HepG2 (cell line): Measurements from ENCODE around the gene LLGL1. TPM values are rescaled to one million over a fixed set of nuclear protein-coding genes. Genes with fewer than 3 reads are reported as not detected.

Experiments
- ATF7 ChIP-seq, 2 experiments: fragments of 450-650 bp in 1 of 2; sonication (generic) in 1 of 2; formaldehyde crosslinking in 1 of 2; IDR thresholded peaks; 2 replicates each; pipeline versions ENCODE4 v1.4.0 to v1.6.1; 2016 to 2020; ENCODE audit warnings: antibody characterized with exemption in 1 of 2, mild to moderate bottlenecking in 1 of 2, missing genetic modification reagents in 1 of 2
- ATRX ChIP-seq: sonication (generic); formaldehyde crosslinking; IDR thresholded peaks from 2 replicates; pipeline ENCODE4 v1.4.0; 2020; ENCODE audit warnings: missing genetic modification reagents, borderline replicate concordance
- BCLAF1 ChIP-seq: fragments of 450-650 bp; IDR thresholded peaks from 2 replicates; pipeline ENCODE4 v1.6.1; 2017; ENCODE audit warnings: mild to moderate bottlenecking
- CCDC6 ChIP-seq: sonication (generic); formaldehyde crosslinking; IDR thresholded peaks from 2 replicates; pipeline ENCODE4 v1.8.1; 2022; ENCODE audit warnings: mild to moderate bottlenecking, missing genetic modification reagents, moderate library complexity
- EED ChIP-seq: sonication (generic); formaldehyde crosslinking; IDR thresholded peaks from 2 replicates; pipeline ENCODE4 v1.5.0; 2020; ENCODE audit warnings: mild to moderate bottlenecking, missing genetic modification reagents
- HMGXB3 ChIP-seq: sonication (generic); formaldehyde crosslinking; IDR thresholded peaks from 2 replicates; pipeline ENCODE4 v1.4.0; 2020; ENCODE audit warnings: missing genetic modification reagents, borderline replicate concordance
- HNRNPLL ChIP-seq: fragments of 200-400 bp; formaldehyde crosslinking; IDR thresholded peaks from 2 replicates; pipeline ENCODE4 v1.6.1; 2017; ENCODE audit warnings: mild to moderate bottlenecking, low read depth, low read length; ENCODE audit not compliant: poor library complexity, severe bottlenecking
- KLF16 ChIP-seq, 2 experiments: sonication (generic) in 1 of 2; formaldehyde crosslinking in 1 of 2; IDR thresholded peaks; 2 replicates each; pipeline versions ENCODE4 v1.6.1 to v1.8.0; 2016 to 2023; ENCODE audit warnings: missing genetic modification reagents in 2 of 2, missing compliant biosample characterization in 1 of 2
- POLR2AphosphoS5 ChIP-seq: IDR thresholded peaks from 2 replicates; pipeline ENCODE4 v1.6.1; 2012; ENCODE audit warnings: low read depth, low read length
- PPARG ChIP-seq: conservative IDR thresholded peaks from 2 replicates; pipeline ENCODE4 v1.6.1; 2016; ENCODE audit warnings: missing biosample characterization, missing genetic modification reagents
- PRPF4 ChIP-seq: fragments of 200-400 bp; formaldehyde crosslinking; IDR thresholded peaks from 2 replicates; pipeline ENCODE4 v1.6.1; 2016; ENCODE audit warnings: low read length, low read depth; ENCODE audit not compliant: poor library complexity, severe bottlenecking
- REPIN1 ChIP-seq: sonication (generic); formaldehyde crosslinking; IDR thresholded peaks from 2 replicates; pipeline ENCODE4 v1.8.0; 2022; ENCODE audit warnings: missing genetic modification reagents, low read depth, mild to moderate bottlenecking, borderline replicate concordance
- RFXANK ChIP-seq: IDR thresholded peaks from 2 replicates; pipeline ENCODE4 v1.6.1; 2016
- YY1 ChIP-seq: IDR thresholded peaks from 2 replicates; pipeline ENCODE4 v1.6.1; 2011; ENCODE audit warnings: low read length, low read depth, moderate library complexity, mild to moderate bottlenecking; ENCODE audit not compliant: insufficient read depth, insufficient replicate concordance
- ZFP1 ChIP-seq: IDR thresholded peaks from 2 replicates; pipeline ENCODE4 v1.6.1; 2016
- ZNF136 ChIP-seq: sonication (generic); formaldehyde crosslinking; IDR thresholded peaks from 2 replicates; pipeline ENCODE4 v1.8.1; 2022; ENCODE audit warnings: low read depth, mild to moderate bottlenecking, moderate library complexity, missing genetic modification reagents
- ZNF292 ChIP-seq: sonication (generic); formaldehyde crosslinking; IDR thresholded peaks from 2 replicates; pipeline ENCODE4 v1.8.1; 2022; ENCODE audit warnings: mild to moderate bottlenecking, low read depth, missing genetic modification reagents, borderline replicate concordance
- ZNF362 ChIP-seq: sonication (generic); formaldehyde crosslinking; IDR thresholded peaks from 2 replicates; pipeline ENCODE4 v1.4.0; 2020; ENCODE audit warnings: missing genetic modification reagents, mild to moderate bottlenecking, borderline replicate concordance
- ZNF552 ChIP-seq: sonication (generic); formaldehyde crosslinking; IDR thresholded peaks from 2 replicates; pipeline ENCODE4 v1.9.0; 2022; ENCODE audit warnings: missing genetic modification reagents, mild to moderate bottlenecking, borderline replicate concordance
- ZNF782 ChIP-seq: sonication (generic); formaldehyde crosslinking; IDR thresholded peaks from 2 replicates; pipeline ENCODE4 v1.4.0; 2020; ENCODE audit warnings: missing genetic modification reagents, mild to moderate bottlenecking, borderline replicate concordance
- ZNF788 ChIP-seq: sonication (generic); formaldehyde crosslinking; IDR thresholded peaks from 2 replicates; pipeline ENCODE4 v1.5.0; 2020; ENCODE audit warnings: mild to moderate bottlenecking, missing genetic modification reagents, borderline replicate concordance
- ZNF816 ChIP-seq: sonication (generic); formaldehyde crosslinking; IDR thresholded peaks from 2 replicates; pipeline ENCODE4 v1.8.0; 2022; ENCODE audit warnings: missing genetic modification reagents, mild to moderate bottlenecking, borderline replicate concordance
- ZNF839 ChIP-seq: sonication (generic); formaldehyde crosslinking; IDR thresholded peaks from 2 replicates; pipeline ENCODE4 v1.4.0; 2020; ENCODE audit warnings: missing genetic modification reagents, mild to moderate bottlenecking, borderline replicate concordance
- polyA plus RNA-seq, 8 experiments: library from polyadenylated mRNA; depleted of rRNA in 3 of 8; stranded (reverse) in 7 of 8; unstranded in 1 of 8; fragments of >200 nt; fragmentation: Illumina TruSeq in 4 of 8; extraction: Trizol in 4 of 8; gene quantifications; 2 replicates each; pipeline versions ENCODE4 v1.2.1 to v1.2.3, GENCODE V29; 2011 to 2016; ENCODE audit warnings: low read depth in 4 of 8, missing spikeins in 1 of 8, mixed read lengths in 1 of 8; ENCODE audit not compliant: insufficient read depth in 1 of 8
- total RNA-seq, 5 experiments: library from RNA; depleted of rRNA; stranded (reverse); fragments of >200 nt; fragmentation: Illumina TruSeq; extraction: Trizol; gene quantifications; 2 replicates each; pipeline ENCODE4 v1.2.3, GENCODE V29; 2016; ENCODE audit warnings: low read depth in 1 of 5

The LLGL1 gene
- total and polyA plus RNA-seq, 2 of the 13 experiments (the other 11 are each of a cell fraction or from before 2014, with no cell fraction given) = 15.0 to 15.3 TPM

GRCh38 chr17:18182978-18183333 lies 42.5 kb upstream of the LLGL1 start (continued):
- TF ChIP-seq CCDC6 (CRISPR knock-in tag) = no peak
- 0 out of 2 replicates have a peak, but pooled peaks have one; percentile 11 for TF ChIP-seq ZNF552
- TF ChIP-seq ATRX (CRISPR knock-in tag) = no peak
- no peak for TF ChIP-seq ZNF362 (CRISPR knock-in tag)
- no peak for TF ChIP-seq PRPF4
- TF ChIP-seq POLR2AphosphoS5 = no peak; the same call in none of the 2 replicates
- no peak for TF ChIP-seq BCLAF1
- peak in 1 of 2 experiments; percentile 84; a peak in 2 of 4 replicates for TF ChIP-seq KLF16 (CRISPR knock-in tag; IDR thresholded peaks at IDR 0.05)
- TF ChIP-seq ZNF292 = no peak
- TF ChIP-seq ZNF136 (CRISPR knock-in tag) = peak; percentile 84; the same call in 1 of the 2 replicates
- TF ChIP-seq RFXANK (CRISPR knock-in tag) = no peak
- TF ChIP-seq EED (CRISPR knock-in tag) = no peak
- peak; percentile 71; the same call in 1 of the 2 replicates for TF ChIP-seq ZNF782 (CRISPR knock-in tag)
- no peak for TF ChIP-seq REPIN1
- no peak for TF ChIP-seq PPARG (CRISPR knock-in tag)
- no peak for TF ChIP-seq HNRNPLL
- TF ChIP-seq ZFP1 (CRISPR knock-in tag) = no peak
- no peak for TF ChIP-seq ZNF839
- no peak for TF ChIP-seq HMGXB3 (CRISPR knock-in tag)
- TF ChIP-seq ATF7 (IDR thresholded peaks at IDR 0.05) = no peak
- no peak; the same call in 1 of the 2 replicates for TF ChIP-seq ATF7 (CRISPR knock-in tag; IDR thresholded peaks at IDR 0.05)
- TF ChIP-seq ZNF816 = no peak
- TF ChIP-seq YY1 = peak; percentile 48
- no peak for TF ChIP-seq ZNF788 (CRISPR knock-in tag)
